ENCODE results near the gene RAD51B. TPM values are rescaled to one million over a fixed set of nuclear protein-coding genes. Genes with fewer than 3 reads are reported as not detected.

Gene RAD51B
- total RNA-seq, 1 experiment from 2014 or later, result 20.0 TPM

DNA sequence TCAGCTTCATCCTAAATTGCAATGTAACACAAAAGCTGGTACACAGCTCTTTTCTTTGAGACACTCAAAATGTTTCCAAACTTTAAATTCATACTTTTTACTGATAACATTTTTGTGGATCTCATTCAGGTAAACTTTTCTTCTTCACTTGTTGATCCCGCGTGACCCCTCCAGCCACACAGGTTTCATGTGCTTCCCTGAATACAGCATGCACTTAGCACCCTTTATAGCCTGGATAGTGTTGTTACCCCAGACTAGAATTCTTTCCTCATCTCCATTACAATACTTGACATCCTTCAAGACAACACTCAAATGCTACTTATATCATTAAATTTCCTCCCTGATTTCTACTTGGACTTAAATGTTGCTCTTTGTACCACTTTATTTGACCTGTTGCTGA, 373.4 kb downstream of the RAD51B start:
- Histone ChIP-seq H3K27ac (ENCODE audit: low read depth, low read length) (peak overlapping the region; percentile 85), H3K36me3 (ENCODE audit: control insufficient read depth in 1 of 2, insufficient read depth in 2 of 2, low read length in 2 of 2) (no peaks in the 10 kb centered on the region), H2AFZ (ENCODE audit: low read depth, low read length, poor library complexity, severe bottlenecking) (no peak overlapping the region), H3K79me2 (ENCODE audit: insufficient read depth, low read length) (no peaks in the 10 kb centered on the region), H3K4me3 (replicated peaks in 1 of 2; ENCODE audit: low read depth in 1 of 2, low read length in 2 of 2) (no peak overlapping the region), H3K4me2 (ENCODE audit: low read length) (no peak overlapping the region), H4K20me1 (ENCODE audit: insufficient read depth) (no peaks in the 10 kb centered on the region), H3K9me3 (ENCODE audit: control insufficient read depth in 1 of 2, insufficient read depth in 1 of 2, low read depth in 1 of 2, low read length in 2 of 2) (no peaks in the 10 kb centered on the region), H3K9ac (ENCODE audit: low read length) (no peak overlapping the region), H3K27me3 (ENCODE audit: insufficient read depth, low read length) (no peaks in the 10 kb centered on the region), H3K4me1 (ENCODE audit: control insufficient read depth in 1 of 2, insufficient read depth in 2 of 2, low read length in 2 of 2) (peaks cover 20 to 82% of the 10 kb centered on the region in 2 experiments), H3K9me2 (ENCODE audit: insufficient read depth) (no peaks in the 10 kb centered on the region; the same call in 1 of the 2 replicates)
- TF ChIP-seq, protein P1, sequence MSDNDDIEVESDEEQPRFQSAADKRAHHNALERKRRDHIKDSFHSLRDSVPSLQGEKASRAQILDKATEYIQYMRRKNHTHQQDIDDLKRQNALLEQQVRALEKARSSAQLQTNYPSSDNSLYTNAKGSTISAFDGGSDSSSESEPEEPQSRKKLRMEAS (IDR thresholded peaks at IDR 0.05), result no peak
- ChIA-PET CTCF (no interaction called here), POLR2A (interaction anchor here (1.6 kb wide), 1 partner anchor 15 kb away, joined by 8 read pairs; no protein-coding TSS in a partner anchor), RAD21 (ENCODE audit: low non-redundant PET in 1 of 2, low total read pairs in 2 of 2, uncharacterized antibody in 2 of 2, unreplicated experiment in 2 of 2) (no interaction called here)
- BruUV-seq (replicated peaks), result no TSS peak
- intact Hi-C loops (cut with micrococcal nuclease), result no loop called here
- DNase-seq (ENCODE audit: low read depth, low spot score) (no peak), ATAC-seq (no peak)

DNA sequence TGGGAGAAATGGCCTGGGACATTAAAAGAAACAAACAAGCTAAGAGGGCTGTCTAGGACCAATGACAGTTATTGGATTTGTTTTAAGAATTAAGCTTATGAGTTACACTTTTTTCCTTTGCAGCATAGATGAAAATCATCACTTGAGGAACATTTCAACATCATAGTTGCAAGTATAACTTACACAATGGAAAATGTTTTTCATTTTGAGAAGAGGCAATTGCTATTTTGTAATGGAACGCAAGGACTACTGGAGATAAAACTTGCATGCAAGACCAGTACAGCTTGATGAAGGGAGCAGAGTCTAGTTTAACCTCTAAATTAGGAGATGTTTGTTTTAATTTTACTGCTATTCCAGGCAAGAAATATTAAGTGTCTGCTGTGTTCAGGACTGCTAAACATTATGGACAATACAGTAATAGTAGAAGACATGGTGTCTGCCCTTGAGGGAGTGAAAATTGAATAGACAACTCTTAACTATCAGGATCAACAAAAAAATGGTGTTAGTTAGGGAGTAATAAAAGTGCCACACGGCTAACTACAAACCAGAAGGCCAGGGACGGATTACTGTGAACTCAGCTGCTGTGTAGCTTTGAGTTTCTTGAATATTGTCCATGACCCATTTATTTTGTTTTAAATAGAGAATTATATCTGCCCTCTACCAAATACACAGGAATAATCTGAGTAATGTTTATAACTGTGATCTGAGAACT, 374.5 kb downstream of the RAD51B start:
- no peak for DNase-seq (ENCODE audit: low read depth, low spot score)
- no TSS peak for BruUV-seq (replicated peaks)
- H3K79me2 ChIP-seq (ENCODE audit: insufficient read depth, low read length), result no peaks in the 10 kb centered on the region
- H4K20me1 ChIP-seq (ENCODE audit: insufficient read depth), result no peaks in the 10 kb centered on the region
- no peak overlapping the region for H3K4me3 ChIP-seq (replicated peaks in 1 of 2; ENCODE audit: low read depth in 1 of 2, low read length in 2 of 2)
- peaks cover 20 to 80% of the 10 kb centered on the region in 2 experiments for H3K4me1 ChIP-seq (ENCODE audit: control insufficient read depth in 1 of 2, insufficient read depth in 2 of 2, low read length in 2 of 2)
- no peaks in the 10 kb centered on the region for H3K36me3 ChIP-seq (ENCODE audit: control insufficient read depth in 1 of 2, insufficient read depth in 2 of 2, low read length in 2 of 2)
- ChIA-PET RAD21 (ENCODE audit: low non-redundant PET in 1 of 2, low total read pairs in 2 of 2, uncharacterized antibody in 2 of 2, unreplicated experiment in 2 of 2) (no interaction called here), POLR2A (no interaction called here), CTCF (no interaction called here)
- ATAC-seq, result no peak
- no peaks in the 10 kb centered on the region for H3K27me3 ChIP-seq (ENCODE audit: insufficient read depth, low read length)
- H3K9me3 ChIP-seq (ENCODE audit: control insufficient read depth in 1 of 2, insufficient read depth in 1 of 2, low read depth in 1 of 2, low read length in 2 of 2), result no peaks in the 10 kb centered on the region
- no peak overlapping the region for H3K4me2 ChIP-seq (ENCODE audit: low read length)
- intact Hi-C loops (cut with micrococcal nuclease), result no loop called here
- no peaks in the 10 kb centered on the region; the same call in 1 of the 2 replicates for H3K9me2 ChIP-seq (ENCODE audit: insufficient read depth)
- H3K9ac ChIP-seq (ENCODE audit: low read length), result no peak overlapping the region
- H3K27ac ChIP-seq (ENCODE audit: low read depth, low read length), result peak overlapping the region; percentile 85; the same call in 1 of the 2 replicates
- no peak overlapping the region for H2AFZ ChIP-seq (ENCODE audit: low read depth, low read length, poor library complexity, severe bottlenecking)
- no peak for TF ChIP-seq CBX3 (IDR thresholded peaks at IDR 0.05; ENCODE audit: low read depth)
- no peak for TF ChIP-seq JUND (IDR thresholded peaks at IDR 0.05)
- no peak for TF ChIP-seq RAD21 (IDR thresholded peaks at IDR 0.05; ENCODE audit: low read depth)
- no peak for TF ChIP-seq ELF1 (IDR thresholded peaks at IDR 0.05; ENCODE audit: borderline replicate concordance, low read depth)
- TF ChIP-seq SIN3A (IDR thresholded peaks at IDR 0.05; ENCODE audit: low read depth), result no peak
- TF ChIP-seq ZFX (IDR thresholded peaks at IDR 0.05), result no peak
- no peak for TF ChIP-seq POLR2A (IDR thresholded peaks at IDR 0.05; ENCODE audit: borderline replicate concordance, extremely low read depth, insufficient read depth, insufficient read length)
- TF ChIP-seq POLR2AphosphoS5 (IDR thresholded peaks at IDR 0.05; ENCODE audit: low read depth, low read length), result no peak
- no peak for TF ChIP-seq SP1 (IDR thresholded peaks at IDR 0.05; ENCODE audit: low read depth)
- TF ChIP-seq, protein P1 (IDR thresholded peaks at IDR 0.05), result no peak
- no peak for TF ChIP-seq TCF7L2 (IDR thresholded peaks at IDR 0.05; ENCODE audit: borderline replicate concordance, extremely low read depth, insufficient read depth, insufficient read length)
- TF ChIP-seq, protein P2, sequence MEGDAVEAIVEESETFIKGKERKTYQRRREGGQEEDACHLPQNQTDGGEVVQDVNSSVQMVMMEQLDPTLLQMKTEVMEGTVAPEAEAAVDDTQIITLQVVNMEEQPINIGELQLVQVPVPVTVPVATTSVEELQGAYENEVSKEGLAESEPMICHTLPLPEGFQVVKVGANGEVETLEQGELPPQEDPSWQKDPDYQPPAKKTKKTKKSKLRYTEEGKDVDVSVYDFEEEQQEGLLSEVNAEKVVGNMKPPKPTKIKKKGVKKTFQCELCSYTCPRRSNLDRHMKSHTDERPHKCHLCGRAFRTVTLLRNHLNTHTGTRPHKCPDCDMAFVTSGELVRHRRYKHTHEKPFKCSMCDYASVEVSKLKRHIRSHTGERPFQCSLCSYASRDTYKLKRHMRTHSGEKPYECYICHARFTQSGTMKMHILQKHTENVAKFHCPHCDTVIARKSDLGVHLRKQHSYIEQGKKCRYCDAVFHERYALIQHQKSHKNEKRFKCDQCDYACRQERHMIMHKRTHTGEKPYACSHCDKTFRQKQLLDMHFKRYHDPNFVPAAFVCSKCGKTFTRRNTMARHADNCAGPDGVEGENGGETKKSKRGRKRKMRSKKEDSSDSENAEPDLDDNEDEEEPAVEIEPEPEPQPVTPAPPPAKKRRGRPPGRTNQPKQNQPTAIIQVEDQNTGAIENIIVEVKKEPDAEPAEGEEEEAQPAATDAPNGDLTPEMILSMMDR (IDR thresholded peaks at IDR 0.05 in 2 of 3, conservative IDR thresholded peaks at IDR 0.05 in 1 of 3; ENCODE audit: borderline replicate concordance in 1 of 3, insufficient read depth in 1 of 3, low read depth in 2 of 3, low read length in 2 of 3), result no peak
- TF ChIP-seq EGR1 (IDR thresholded peaks at IDR 0.05; ENCODE audit: low read depth), result no peak
- no peak for TF ChIP-seq FOSL1 (IDR thresholded peaks at IDR 0.05; ENCODE audit: low read depth)
- TF ChIP-seq EZH2phosphoT487 (IDR thresholded peaks at IDR 0.05; ENCODE audit: borderline replicate concordance), result no peak
- no peak for TF ChIP-seq EZH2 (IDR thresholded peaks at IDR 0.05)
- TF ChIP-seq, protein P3, sequence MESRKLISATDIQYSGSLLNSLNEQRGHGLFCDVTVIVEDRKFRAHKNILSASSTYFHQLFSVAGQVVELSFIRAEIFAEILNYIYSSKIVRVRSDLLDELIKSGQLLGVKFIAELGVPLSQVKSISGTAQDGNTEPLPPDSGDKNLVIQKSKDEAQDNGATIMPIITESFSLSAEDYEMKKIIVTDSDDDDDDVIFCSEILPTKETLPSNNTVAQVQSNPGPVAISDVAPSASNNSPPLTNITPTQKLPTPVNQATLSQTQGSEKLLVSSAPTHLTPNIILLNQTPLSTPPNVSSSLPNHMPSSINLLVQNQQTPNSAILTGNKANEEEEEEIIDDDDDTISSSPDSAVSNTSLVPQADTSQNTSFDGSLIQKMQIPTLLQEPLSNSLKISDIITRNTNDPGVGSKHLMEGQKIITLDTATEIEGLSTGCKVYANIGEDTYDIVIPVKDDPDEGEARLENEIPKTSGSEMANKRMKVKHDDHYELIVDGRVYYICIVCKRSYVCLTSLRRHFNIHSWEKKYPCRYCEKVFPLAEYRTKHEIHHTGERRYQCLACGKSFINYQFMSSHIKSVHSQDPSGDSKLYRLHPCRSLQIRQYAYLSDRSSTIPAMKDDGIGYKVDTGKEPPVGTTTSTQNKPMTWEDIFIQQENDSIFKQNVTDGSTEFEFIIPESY (IDR thresholded peaks at IDR 0.05; ENCODE audit: extremely low read depth, insufficient replicate concordance, low read length), result no peak

Measured in HCT116 (cell line).